ENCODE results near the gene PLEKHH3. TPM values are rescaled to one million over a fixed set of nuclear protein-coding genes. Genes with fewer than 3 reads are reported as not detected.
A peak's percentile ranks its signal among the peaks of the same experiment; 100 is the strongest.
"Not testable (repeated sequence)": the region's sequence is repeated elsewhere in the genome, so short reads cannot be mapped to it uniquely, and the experiment has no call there.

The PLEKHH3 gene
- total RNA-seq, 1 experiment from 2014 or later, result 66.3 TPM

DNA sequence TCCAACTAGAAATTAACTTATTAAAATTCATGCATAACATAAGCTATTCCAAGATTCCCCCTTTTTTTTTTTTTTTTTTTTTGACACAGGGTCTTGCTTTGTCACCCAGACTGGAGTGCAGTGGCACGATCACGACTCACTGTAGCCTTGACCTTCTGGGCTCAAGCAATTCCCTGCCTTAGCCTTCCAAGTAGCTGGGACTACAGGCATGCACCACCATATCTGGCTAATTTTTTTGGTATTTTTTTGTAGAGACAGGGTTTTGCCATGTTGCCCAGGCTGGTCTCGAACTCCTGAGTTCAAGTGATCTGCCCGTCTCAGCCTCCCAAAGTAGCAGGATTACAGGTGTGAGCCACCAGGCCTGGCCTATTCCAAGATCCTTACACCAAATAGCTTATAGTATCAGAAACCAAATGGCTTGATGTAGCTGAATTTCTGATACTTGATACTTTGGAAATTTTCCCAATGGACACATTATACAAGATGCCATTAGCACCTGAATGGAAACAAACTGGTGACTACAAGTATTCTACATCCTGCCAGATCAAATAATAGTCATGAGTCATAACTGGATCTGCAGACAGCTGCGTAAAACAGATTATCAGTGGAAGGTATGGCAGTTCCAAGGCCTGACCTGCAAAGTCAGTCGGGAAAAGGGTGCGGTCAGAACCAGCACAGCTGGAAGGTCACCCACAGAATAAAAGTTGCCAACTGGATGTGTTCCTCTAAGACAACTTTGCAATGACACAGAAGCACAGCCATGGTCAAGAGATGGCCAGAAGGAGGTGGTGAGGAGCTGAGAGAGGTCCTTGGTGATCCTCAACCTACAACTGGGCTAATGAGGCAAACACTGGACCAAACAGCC is 52.8 kb downstream of the PLEKHH3 start (continued):
- TF ChIP-seq, protein P1, sequence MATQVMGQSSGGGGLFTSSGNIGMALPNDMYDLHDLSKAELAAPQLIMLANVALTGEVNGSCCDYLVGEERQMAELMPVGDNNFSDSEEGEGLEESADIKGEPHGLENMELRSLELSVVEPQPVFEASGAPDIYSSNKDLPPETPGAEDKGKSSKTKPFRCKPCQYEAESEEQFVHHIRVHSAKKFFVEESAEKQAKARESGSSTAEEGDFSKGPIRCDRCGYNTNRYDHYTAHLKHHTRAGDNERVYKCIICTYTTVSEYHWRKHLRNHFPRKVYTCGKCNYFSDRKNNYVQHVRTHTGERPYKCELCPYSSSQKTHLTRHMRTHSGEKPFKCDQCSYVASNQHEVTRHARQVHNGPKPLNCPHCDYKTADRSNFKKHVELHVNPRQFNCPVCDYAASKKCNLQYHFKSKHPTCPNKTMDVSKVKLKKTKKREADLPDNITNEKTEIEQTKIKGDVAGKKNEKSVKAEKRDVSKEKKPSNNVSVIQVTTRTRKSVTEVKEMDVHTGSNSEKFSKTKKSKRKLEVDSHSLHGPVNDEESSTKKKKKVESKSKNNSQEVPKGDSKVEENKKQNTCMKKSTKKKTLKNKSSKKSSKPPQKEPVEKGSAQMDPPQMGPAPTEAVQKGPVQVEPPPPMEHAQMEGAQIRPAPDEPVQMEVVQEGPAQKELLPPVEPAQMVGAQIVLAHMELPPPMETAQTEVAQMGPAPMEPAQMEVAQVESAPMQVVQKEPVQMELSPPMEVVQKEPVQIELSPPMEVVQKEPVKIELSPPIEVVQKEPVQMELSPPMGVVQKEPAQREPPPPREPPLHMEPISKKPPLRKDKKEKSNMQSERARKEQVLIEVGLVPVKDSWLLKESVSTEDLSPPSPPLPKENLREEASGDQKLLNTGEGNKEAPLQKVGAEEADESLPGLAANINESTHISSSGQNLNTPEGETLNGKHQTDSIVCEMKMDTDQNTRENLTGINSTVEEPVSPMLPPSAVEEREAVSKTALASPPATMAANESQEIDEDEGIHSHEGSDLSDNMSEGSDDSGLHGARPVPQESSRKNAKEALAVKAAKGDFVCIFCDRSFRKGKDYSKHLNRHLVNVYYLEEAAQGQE (IDR thresholded peaks at IDR 0.05; ENCODE audit: low read depth), result no peak

DNA sequence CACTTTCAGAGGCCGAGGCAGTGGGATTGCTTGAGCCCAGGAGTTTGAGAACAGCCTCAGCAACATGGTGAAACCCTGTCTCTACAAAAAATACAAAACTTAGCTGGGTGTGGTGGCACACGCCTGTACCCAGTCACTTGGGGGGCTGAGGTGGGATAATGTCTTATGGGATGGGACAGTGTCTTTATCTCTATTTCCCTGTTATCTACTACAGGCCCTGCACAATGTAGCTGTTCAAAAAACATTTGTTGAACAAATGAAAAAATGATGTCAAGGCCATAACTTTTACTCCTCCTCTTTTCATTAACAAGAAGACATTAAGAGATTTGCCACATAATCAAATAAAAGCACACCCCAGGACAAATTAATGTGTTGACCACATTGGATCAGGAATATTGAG is 53.5 kb downstream of the PLEKHH3 start:
- Histone ChIP-seq H3K9ac (ENCODE audit: low read length) (no peak overlapping the region), H3K79me2 (ENCODE audit: insufficient read depth, low read length) (no peaks in the 10 kb centered on the region), H4K20me1 (ENCODE audit: insufficient read depth) (no peaks in the 10 kb centered on the region), H3K27me3 (ENCODE audit: insufficient read depth, low read length) (no peaks in the 10 kb centered on the region), H3K4me2 (ENCODE audit: low read length) (no peak overlapping the region), H3K4me3 (replicated peaks in 1 of 2; ENCODE audit: low read depth in 1 of 2, low read length in 2 of 2) (no peak overlapping the region), H3K27ac (ENCODE audit: low read depth, low read length) (peak overlapping the region; percentile 47; the same call in 1 of the 2 replicates), H3K9me3 (ENCODE audit: control insufficient read depth in 1 of 2, insufficient read depth in 1 of 2, low read depth in 1 of 2, low read length in 2 of 2) (no peaks in the 10 kb centered on the region), H3K36me3 (ENCODE audit: control insufficient read depth in 1 of 2, insufficient read depth in 2 of 2, low read length in 2 of 2) (no peaks in the 10 kb centered on the region), H3K9me2 (ENCODE audit: insufficient read depth) (no peaks in the 10 kb centered on the region), H3K4me1 (ENCODE audit: control insufficient read depth in 1 of 2, insufficient read depth in 2 of 2, low read length in 2 of 2) (peaks cover 22 to 33% of the 10 kb centered on the region in 2 experiments), H2AFZ (ENCODE audit: low read depth, low read length, poor library complexity, severe bottlenecking) (no peak overlapping the region)
- DNase-seq (ENCODE audit: low read depth, low spot score) (no peak), ATAC-seq (no peak)
- POLR2A ChIA-PET, result interaction anchor here (1.2 to 1.4 kb wide), 2 partner anchors 14 to 36 kb away, joined by 4 read pairs; partner anchors contain the start of genes RETREG3, TUBG1 and TUBG2
- CTCF ChIA-PET, result interaction anchor here (0.9 to 1.4 kb wide), 2 partner anchors 51 to 56 kb away, joined by 3 to 4 read pairs; no protein-coding TSS in a partner anchor
- RAD21 ChIA-PET (ENCODE audit: low non-redundant PET in 1 of 2, low total read pairs in 2 of 2, uncharacterized antibody in 2 of 2, unreplicated experiment in 2 of 2), result no interaction called here
- TF ChIP-seq RAD21 (IDR thresholded peaks at IDR 0.05; ENCODE audit: low read depth) (no peak), ELF1 (IDR thresholded peaks at IDR 0.05; ENCODE audit: borderline replicate concordance, low read depth) (no peak), JUND (IDR thresholded peaks at IDR 0.05) (no peak), TCF7L2 (IDR thresholded peaks at IDR 0.05; ENCODE audit: borderline replicate concordance, extremely low read depth, insufficient read depth, insufficient read length) (no peak), SIN3A (IDR thresholded peaks at IDR 0.05; ENCODE audit: low read depth) (no peak)
- intact Hi-C loops (cut with micrococcal nuclease), result loop anchor here (5.0 kb wide), 2 partner anchors 34 to 54 kb away; partner anchors contain the start of genes PLEKHH3 and TUBG2
- BruUV-seq (replicated peaks), result no TSS peak

DNA sequence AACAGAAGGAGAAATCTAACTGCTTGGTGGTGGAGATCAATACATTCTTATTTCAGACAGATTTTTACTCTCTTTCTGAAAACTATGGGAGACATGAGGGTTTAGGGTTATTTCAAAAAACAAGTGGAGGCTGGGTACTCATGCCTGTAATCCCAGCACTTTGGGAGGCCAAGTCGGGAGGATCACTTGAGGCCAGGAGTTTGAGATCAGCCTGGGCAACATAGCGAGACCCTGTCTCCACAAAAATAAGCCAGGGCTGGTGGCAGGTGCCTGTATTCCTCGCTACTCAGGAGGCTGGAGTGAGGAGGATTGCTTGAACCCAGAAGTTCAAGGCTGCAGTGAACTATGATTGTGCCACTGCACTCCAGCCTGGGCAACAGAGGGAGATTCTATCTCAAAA is 54.8 kb downstream of the PLEKHH3 start:
- H3K9ac ChIP-seq (ENCODE audit: low read length); H3K9me3 ChIP-seq (ENCODE audit: control insufficient read depth in 1 of 2, insufficient read depth in 1 of 2, low read depth in 1 of 2, low read length in 2 of 2); H3K79me2 ChIP-seq (ENCODE audit: insufficient read depth, low read length); H3K4me3 ChIP-seq (replicated peaks in 1 of 2; ENCODE audit: low read depth in 1 of 2, low read length in 2 of 2); H4K20me1 ChIP-seq (ENCODE audit: insufficient read depth); H2AFZ ChIP-seq (ENCODE audit: low read depth, low read length, poor library complexity, severe bottlenecking); H3K9me2 ChIP-seq (ENCODE audit: insufficient read depth); H3K36me3 ChIP-seq (ENCODE audit: control insufficient read depth in 1 of 2, insufficient read depth in 2 of 2, low read length in 2 of 2); H3K27me3 ChIP-seq (ENCODE audit: insufficient read depth, low read length); BruUV-seq (replicated peaks); H3K4me2 ChIP-seq (ENCODE audit: low read length); POLR2A ChIA-PET; DNase-seq (ENCODE audit: low read depth, low spot score); H3K27ac ChIP-seq (ENCODE audit: low read depth, low read length); RAD21 ChIA-PET (ENCODE audit: low non-redundant PET in 1 of 2, low total read pairs in 2 of 2, uncharacterized antibody in 2 of 2, unreplicated experiment in 2 of 2); ATAC-seq; CTCF ChIA-PET: not testable (repeated sequence)
- H3K4me1 ChIP-seq (ENCODE audit: control insufficient read depth in 1 of 2, insufficient read depth in 2 of 2, low read length in 2 of 2), result peaks cover 25 to 41% of the 10 kb centered on the region in 2 experiments
- intact Hi-C loops (cut with micrococcal nuclease), result loop anchor here (5.0 kb wide), 2 partner anchors 35 to 55 kb away; partner anchors contain the start of genes PLEKHH3 and TUBG2

Measured in HCT116 (cell line).